ENCODE data around the gene U2AF2.

The U2AF2 gene

GRCh38 chr19:55689411-55690108 lies 34.7 kb downstream of the U2AF2 start:
- no peak for DNase-seq (ENCODE audit: low spot score)

- no peak for DNase-seq (ENCODE audit: low spot score)
These were observed 35.4 kb downstream of the U2AF2 start for GRCh38 chr19:55690109-55690768.

DNA sequence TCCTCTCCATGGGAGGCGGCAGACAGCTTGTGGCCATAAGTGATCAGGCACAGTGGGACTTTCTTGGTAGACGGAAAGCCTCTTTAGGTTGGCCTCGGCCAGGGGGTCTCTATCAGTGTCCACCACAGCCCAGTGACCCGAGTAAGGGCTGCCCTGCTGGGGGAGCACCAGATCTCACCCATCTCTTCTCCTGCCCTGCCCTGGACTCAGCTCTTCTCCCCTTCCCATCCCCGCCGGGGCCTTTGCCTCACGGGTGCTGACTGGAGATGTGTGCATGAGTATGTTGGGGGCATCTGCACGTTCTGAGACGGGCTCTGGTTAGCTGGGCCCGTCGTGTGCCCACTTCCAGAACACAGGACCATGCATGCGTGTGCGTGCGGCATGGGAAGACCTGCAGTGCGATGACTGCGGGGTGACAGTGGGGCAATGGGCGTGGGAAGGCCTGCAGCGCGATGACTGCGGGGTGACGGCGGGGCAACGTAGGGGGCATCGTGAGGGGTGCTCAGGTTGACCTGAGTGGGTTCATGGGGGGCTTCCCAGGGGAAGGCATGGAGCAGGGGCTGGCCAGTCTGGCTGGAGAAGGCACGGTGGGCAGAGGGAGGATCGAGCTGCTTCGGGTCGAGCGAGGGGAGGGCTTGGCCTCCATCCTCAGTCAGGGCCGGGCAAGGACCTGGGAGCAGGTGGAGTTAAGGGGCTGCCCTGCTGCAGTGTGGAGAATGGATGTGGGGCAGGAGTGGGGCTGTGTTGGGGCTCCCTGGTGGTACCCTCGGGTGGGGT lies 36.1 kb downstream of the U2AF2 start:
- DNase-seq (ENCODE audit: low spot score), result no peak

GRCh38 chr19:55691561-55692481 lies 37.0 kb downstream of the U2AF2 start:
- no peak for DNase-seq (ENCODE audit: low spot score)

- no peak for DNase-seq (ENCODE audit: low spot score)
These were observed 37.8 kb downstream of the U2AF2 start for GRCh38 chr19:55692681-55693081.

DNA sequence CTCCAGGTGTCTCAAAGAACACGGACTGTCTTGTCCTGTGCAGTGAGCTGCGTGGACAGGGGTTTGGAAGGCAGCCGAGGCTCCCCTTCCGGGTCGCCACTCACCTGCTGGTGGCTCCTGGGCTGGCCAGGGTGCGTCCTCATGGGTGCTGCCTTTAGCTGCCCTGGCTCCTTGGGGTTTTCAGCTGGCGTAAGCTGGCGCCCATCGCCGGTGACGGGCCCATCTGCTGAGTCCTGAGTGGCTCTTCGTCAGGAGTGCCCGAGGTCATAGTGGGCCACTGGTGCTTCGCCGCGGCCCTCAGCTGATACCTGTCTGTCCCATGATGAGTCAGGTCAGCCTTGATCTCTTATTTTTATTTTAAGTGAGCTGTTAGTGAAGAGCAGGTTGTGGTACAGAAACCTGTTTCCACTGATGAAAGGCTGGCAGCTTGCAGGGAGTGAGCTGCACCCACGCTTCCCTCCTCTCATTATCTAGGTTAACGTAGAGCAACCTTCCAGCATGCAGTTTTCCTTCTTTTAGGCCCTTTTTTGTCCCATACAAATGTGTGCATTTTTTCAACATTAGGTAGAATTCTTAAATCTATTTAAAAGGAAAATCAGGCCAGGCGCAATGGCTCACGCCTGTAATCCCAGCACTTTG lies 38.6 kb downstream of the U2AF2 start:
- DNase-seq (ENCODE audit: low spot score), result no peak

DNA sequence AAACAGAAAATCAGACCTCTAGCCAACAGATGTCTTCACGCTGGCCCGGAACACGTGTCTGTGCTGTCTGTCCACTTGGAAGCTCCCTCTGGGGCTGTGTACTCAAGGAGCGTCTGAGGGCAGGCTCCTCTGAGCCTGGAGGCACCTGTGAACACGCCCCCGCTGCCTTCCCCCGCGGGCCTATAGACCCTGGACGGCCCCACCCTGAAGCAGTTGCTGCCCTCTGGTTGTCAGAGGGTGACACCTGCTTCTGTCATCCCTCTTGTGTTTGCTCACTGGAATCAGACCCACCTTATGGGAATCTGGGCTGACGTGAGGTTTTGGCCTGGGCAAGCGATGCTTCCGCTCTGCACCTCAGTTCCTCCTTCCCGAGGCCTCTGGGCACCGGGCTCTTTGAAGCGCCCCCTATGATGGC lies 39.4 kb downstream of the U2AF2 start:
- no peak for DNase-seq (ENCODE audit: low spot score)

DNA sequence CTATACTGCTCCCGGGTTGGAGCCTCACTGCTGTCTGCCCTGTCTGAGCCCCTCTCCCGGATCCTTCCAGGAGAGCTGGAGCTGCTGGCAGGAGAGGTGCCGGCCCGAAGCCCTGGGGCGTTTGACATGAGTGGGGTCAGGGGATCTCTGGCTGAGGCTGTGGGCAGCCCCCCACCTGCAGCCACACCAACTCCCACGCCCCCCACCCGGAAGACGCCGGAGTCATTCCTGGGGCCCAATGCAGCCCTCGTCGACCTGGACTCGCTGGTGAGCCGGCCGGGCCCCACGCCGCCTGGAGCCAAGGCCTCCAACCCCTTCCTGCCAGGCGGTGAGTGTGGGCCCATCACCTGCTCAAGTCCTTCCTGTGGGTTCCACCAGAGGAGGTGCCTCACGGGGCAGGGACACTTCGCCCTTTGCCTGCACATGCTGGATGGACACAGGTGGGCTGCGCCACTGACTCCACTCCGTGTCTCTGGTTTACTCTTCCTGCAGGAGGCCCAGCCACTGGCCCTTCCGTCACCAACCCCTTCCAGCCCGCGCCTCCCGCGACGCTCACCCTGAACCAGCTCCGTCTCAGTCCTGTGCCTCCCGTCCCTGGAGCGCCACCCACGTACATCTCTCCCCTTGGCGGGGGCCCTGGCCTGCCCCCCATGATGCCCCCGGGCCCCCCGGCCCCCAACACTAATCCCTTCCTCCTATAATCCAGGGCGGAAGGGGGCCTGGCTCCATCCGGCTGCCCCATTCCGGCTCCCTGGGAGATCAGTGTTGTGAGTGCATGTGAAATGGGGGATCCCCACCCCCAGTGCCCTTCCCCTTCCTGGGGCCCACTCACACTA lies 40.0 kb downstream of the U2AF2 start:
- no peak for DNase-seq (ENCODE audit: low spot score)

- no peak for DNase-seq (ENCODE audit: low spot score)
These were observed 40.9 kb downstream of the U2AF2 start for GRCh38 chr19:55695511-55696290.

DNA sequence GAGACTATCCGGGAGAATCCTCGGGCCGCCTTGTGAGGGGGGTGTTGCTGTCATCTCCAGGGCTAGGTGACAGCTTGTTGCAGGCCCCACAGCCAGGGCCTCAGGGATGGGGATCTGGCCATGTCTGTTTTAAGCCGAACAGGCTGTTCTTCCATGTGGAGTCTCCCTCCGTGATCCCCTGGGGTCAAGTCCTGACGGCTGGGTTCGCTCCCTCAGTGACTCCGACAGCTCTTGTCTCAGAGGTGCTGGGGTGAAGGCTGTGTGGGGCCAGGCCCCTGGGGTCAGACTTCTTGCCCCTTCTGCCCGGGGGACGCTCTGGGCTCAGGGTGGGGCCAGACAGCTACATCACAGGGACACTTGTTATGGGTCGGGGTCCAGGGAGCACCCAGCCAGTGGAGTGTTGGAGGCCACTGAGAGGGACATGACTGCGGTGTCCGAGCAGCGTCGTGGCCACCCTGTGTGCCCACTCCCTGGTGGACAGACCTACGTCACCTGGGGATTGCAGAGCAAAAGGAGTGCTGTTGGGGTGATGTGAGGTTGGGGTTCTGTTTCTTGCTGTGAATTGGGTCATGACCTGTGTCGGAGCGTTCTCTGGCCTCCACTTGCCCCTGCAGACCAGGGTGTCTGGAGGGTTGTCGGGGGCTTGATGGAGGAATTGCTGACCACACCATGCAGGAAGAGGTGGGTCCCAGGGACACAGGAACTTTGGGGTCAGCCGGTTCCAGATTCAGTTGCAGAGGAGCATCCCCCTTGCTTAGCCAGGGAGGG lies 41.6 kb downstream of the U2AF2 start:
- DNase-seq (ENCODE audit: low spot score), result no peak

- no peak for DNase-seq (ENCODE audit: low spot score)
These were observed 42.2 kb downstream of the U2AF2 start for GRCh38 chr19:55697069-55697440.

DNA sequence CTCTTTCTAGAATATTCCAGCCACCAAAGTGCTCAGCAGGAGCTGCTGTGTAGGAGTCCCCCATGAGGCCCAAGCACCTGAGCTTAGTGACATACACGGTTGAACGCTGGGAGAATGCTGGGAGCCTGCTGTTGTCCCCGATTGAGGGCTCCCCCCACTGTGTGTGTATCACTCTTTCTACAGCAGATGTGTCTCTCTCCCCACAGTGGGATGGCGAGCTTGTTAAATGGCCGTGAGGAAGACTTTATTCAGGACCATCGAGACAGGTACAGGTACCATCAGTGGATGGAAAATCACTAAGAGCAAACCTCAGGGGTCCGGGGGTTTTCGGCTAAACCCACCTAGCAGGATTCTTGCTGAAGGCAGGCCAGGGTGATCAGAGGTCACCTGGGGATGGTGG lies 42.9 kb downstream of the U2AF2 start:
- no peak for DNase-seq (ENCODE audit: low spot score)

DNA sequence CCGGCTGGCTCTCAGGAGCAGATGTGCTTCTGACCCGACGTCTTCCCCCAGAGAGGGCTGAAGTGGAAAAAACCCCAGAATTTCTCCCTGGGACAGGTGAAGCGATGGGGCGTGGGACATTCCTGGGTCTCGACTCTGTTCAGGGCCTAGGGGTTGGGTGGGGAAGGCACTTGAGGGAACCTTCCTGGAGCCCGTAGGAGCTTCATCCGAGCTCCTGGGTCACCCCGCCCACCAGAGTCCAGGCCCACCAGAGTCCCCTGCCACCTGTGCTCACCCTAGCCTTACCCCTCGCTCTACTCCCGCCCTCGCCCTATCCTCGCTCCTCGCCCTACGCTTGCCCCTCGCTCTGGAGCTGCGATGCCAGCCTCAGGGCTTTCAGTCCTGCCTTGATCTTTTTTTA lies 43.4 kb downstream of the U2AF2 start:
- DNase-seq (ENCODE audit: low spot score), result no peak

DNA sequence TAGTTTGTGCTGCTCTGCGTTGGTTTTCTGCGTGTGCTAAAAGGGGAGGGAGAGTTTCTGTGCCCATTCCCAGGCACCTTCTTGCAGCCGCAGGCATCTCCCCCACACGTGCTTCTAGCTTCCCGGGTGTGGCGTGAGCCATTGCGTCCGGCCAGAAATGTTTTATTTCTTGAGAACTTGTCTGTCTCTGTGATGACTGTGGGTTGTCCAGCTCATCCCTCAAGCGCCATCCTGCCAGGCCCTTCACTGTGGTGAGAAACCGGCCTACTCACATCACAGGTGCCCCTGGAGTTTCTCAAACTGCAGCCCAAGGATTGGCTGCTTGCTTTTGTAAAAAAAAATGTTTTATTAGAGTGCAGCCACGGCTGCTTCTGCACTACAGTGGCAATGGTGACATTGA lies 44.4 kb downstream of the U2AF2 start:
- no peak for DNase-seq (ENCODE audit: low spot score)

DNA sequence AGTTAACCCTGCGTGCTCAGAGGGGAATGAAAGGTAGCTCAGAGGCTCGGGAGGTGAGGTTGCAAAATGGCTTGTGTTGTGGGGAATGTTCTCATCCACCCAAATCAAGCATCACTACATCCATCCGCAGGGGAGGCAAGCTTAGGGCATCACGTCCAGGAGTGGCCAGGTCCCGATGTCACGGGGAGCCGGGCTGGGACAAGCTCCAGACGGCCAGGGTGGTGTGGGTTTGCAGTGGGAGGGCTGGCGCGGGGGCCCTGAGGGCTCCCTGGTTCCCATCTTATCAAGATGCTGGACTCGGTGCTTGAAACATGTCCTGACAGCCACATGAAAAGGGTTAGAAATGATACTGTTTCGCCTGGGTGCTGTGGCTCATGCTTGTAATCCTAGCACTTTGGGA lies 46.0 kb downstream of the U2AF2 start:
- no peak for DNase-seq (ENCODE audit: low spot score)

- no peak for DNase-seq (ENCODE audit: low spot score)
These were observed 47.3 kb downstream of the U2AF2 start for GRCh38 chr19:55702131-55702627.

DNA sequence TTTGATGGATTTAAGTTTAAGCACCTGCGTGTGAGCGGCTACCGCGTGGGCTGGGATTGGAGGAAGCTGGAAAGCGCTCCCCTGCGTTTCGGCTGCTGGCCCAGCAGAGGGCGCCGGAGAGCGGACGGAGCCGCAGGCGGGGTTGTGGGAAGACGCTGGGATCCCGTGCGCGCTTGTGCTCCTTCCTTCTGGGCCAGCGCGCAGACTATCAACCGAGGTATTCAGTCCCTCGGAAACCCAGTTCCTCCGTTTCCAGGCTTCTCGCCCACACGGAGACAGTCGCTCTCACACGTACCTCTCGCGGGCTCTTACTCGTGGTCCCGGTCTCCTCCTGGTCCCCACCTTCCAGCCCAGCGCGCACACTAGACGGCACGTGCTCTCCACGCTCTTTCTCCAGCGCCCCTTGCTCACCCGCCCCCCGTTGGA lies 49.0 kb downstream of the U2AF2 start:
- no peak for DNase-seq (ENCODE audit: low spot score)

DNA sequence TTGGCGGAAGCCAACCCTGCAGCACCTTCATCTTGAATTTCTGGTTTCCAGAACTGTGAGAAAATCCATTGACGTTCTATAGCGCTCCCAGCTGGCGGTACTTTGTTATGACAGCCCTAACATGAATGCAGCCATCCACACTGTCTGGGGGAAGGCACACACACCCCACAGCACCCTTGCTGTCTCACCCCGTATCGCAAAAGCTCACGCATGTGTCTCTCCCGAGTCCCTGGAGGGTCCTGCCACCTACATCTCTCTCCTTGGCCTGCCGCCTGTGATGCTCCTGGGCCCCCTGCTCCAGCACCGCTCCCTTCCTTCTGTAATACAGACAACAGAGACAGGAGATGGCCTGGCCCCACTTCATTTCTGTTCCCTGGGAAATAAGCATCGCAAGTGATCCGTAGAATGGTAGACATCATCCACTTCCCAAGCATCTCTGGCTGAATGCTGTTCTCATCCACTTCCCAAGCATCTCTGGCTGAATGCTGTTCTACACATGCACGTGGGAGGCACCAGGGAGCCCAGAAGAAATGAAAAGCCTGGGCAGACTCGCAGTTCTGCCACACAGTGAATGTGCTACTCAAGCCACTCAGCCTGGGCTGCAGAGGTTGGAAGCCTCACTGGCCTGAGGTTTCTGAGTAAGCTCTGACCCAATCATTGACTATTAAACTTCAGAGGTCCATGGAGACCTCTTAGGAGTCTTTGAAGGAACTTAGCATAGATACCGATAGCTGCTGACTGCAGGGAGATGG lies 49.8 kb downstream of the U2AF2 start:
- DNase-seq (ENCODE audit: low spot score), result no peak
